Ishikawa (cell line): ENCODE measurements around the gene CHCHD3.

ENCODE experiments used
- CEBPB ChIP-seq: IDR thresholded peaks from 2 replicates; pipeline ENCODE4 v1.6.1; 2012
- CREB1 ChIP-seq: IDR thresholded peaks from 2 replicates; pipeline ENCODE4 v1.6.1; 2012; ENCODE audit warnings: low read depth
- EGR1 ChIP-seq: IDR thresholded peaks from 2 replicates; pipeline ENCODE4 v1.6.1; 2012
- EP300 ChIP-seq: IDR thresholded peaks from 2 replicates; pipeline ENCODE4 v1.6.1; 2012; ENCODE audit warnings: borderline replicate concordance
- FOXM1 ChIP-seq: IDR thresholded peaks from 2 replicates; pipeline ENCODE4 v1.6.1; 2012; ENCODE audit warnings: low read depth, borderline replicate concordance
- MAX ChIP-seq: IDR thresholded peaks from 2 replicates; pipeline ENCODE4 v1.6.1; 2012
- NFIC ChIP-seq: IDR thresholded peaks from 2 replicates; pipeline ENCODE4 v1.6.1; 2012
- RAD21 ChIP-seq: IDR thresholded peaks from 2 replicates; pipeline ENCODE4 v1.6.1; 2012; ENCODE audit warnings: low read depth
- TAF1 ChIP-seq: IDR thresholded peaks from 2 replicates; pipeline ENCODE4 v1.6.1; 2012; ENCODE audit warnings: low read depth, mild to moderate bottlenecking
- TCF12 ChIP-seq: IDR thresholded peaks from 2 replicates; pipeline ENCODE4 v1.6.1; 2012; ENCODE audit warnings: low read depth
- TEAD4 ChIP-seq: IDR thresholded peaks from 2 replicates; pipeline ENCODE4 v1.6.1; 2012
- YY1 ChIP-seq: IDR thresholded peaks from 2 replicates; pipeline ENCODE4 v1.6.1; 2012; ENCODE audit warnings: low read depth
- ZBTB7A ChIP-seq: IDR thresholded peaks from 2 replicates; pipeline ENCODE4 v1.6.1; 2012; ENCODE audit warnings: low read depth
- TF ChIP-seq, protein P1 (sequence below): IDR thresholded peaks from 2 replicates; pipeline ENCODE4 v1.6.1; 2012; ENCODE audit warnings: low read depth, mild to moderate bottlenecking
- TF ChIP-seq, protein P2 (sequence below): IDR thresholded peaks from 2 replicates; pipeline ENCODE4 v1.6.1; 2012

Gene CHCHD3

DNA sequence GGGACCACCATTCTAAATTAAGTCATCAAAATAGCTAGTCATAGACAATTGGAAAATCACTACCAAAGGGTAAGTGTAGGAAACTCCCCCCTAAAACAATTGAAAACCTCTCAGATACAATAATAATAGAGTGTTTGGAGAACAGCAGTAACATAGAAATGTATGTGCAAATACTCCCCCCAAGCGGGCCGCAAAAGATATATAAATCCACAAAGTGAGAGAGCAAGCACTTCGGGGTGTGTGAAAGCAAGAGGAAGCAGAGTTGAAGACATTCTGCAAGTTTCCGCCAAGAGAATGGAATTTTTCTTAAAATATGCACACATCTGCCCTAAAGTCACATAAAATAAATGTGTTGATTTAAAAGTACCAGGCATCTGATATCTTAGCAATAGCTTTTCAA is 33.3 kb downstream of the CHCHD3 start:
- TF ChIP-seq, protein P1, sequence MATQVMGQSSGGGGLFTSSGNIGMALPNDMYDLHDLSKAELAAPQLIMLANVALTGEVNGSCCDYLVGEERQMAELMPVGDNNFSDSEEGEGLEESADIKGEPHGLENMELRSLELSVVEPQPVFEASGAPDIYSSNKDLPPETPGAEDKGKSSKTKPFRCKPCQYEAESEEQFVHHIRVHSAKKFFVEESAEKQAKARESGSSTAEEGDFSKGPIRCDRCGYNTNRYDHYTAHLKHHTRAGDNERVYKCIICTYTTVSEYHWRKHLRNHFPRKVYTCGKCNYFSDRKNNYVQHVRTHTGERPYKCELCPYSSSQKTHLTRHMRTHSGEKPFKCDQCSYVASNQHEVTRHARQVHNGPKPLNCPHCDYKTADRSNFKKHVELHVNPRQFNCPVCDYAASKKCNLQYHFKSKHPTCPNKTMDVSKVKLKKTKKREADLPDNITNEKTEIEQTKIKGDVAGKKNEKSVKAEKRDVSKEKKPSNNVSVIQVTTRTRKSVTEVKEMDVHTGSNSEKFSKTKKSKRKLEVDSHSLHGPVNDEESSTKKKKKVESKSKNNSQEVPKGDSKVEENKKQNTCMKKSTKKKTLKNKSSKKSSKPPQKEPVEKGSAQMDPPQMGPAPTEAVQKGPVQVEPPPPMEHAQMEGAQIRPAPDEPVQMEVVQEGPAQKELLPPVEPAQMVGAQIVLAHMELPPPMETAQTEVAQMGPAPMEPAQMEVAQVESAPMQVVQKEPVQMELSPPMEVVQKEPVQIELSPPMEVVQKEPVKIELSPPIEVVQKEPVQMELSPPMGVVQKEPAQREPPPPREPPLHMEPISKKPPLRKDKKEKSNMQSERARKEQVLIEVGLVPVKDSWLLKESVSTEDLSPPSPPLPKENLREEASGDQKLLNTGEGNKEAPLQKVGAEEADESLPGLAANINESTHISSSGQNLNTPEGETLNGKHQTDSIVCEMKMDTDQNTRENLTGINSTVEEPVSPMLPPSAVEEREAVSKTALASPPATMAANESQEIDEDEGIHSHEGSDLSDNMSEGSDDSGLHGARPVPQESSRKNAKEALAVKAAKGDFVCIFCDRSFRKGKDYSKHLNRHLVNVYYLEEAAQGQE, result no peak
- no peak for TF ChIP-seq EGR1
- no peak for TF ChIP-seq ZBTB7A
- TF ChIP-seq RAD21, result no peak
- TF ChIP-seq TCF12, result no peak

GRCh38 chr7:133047321-133047720 is 34.6 kb downstream of the CHCHD3 start:
- no peak for TF ChIP-seq ZBTB7A

DNA sequence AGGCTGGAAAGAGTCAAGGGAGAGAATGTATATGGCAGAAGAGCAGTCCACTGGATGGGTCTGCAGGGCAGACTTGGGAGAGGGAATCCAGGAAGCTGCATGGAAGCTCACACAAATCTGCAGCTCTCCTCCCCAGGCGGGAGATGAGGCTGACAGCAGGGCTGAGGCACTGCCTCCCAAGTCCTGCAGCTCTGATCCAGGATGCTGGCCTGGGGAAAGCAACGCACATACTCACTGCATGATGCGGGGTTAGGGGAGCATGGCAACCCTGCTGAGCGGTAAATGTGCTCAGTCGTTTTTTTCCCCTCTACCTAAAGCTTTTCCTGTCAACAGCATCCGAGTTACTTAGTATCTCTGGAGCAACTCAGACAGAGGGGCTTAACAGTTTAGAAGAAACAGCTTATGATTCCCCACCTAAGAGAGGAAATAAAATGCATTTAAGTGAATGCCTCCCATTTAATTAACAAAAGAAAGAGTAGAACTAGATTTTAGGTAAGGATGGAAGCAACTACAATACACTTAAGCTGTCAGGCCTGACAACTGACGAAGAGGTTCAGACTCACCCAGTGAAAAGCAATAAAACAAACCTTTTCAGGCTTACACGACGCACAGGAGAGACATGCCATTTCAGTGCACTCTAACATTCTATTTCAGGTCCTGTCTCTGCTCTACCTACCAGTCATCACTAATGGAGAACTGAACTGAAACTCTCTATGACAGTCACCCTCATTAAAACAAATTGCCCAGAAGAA is 37.0 kb downstream of the CHCHD3 start:
- TF ChIP-seq MAX (no peak), TCF12 (no peak), ZBTB7A (no peak), YY1 (no peak), EP300 (no peak), TAF1 (no peak), NFIC (no peak), TEAD4 (no peak), RAD21 (no peak), CEBPB (no peak), EGR1 (no peak), CREB1 (no peak), FOXM1 (no peak)
- TF ChIP-seq, protein P1, result no peak
- TF ChIP-seq, protein P2, sequence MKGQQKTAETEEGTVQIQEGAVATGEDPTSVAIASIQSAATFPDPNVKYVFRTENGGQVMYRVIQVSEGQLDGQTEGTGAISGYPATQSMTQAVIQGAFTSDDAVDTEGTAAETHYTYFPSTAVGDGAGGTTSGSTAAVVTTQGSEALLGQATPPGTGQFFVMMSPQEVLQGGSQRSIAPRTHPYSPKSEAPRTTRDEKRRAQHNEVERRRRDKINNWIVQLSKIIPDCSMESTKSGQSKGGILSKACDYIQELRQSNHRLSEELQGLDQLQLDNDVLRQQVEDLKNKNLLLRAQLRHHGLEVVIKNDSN, result no peak

DNA sequence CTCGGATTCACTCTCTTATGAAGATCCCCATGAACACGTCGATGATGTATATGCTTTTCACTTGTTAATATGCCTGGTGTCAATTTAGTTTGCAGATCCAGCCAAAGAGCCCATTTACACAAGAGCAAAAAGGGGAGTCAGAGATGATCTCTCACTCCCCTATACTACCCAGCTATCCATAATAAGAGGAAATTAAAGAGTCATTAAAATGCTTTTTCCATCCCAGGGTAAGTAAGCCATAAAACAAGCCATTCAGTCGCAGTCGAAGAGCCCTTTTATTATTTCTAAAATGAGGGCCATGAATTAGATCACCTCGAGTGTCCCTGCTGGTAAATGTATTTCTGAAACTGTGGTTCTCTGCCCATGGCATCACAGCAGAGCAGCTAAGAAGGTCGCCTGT is 41.2 kb downstream of the CHCHD3 start:
- TF ChIP-seq, protein P2, result no peak
- TF ChIP-seq RAD21, result no peak
- TF ChIP-seq FOXM1, result no peak
- no peak for TF ChIP-seq MAX
- TF ChIP-seq EP300, result no peak
- no peak for TF ChIP-seq YY1
- no peak for TF ChIP-seq ZBTB7A
- no peak for TF ChIP-seq TCF12
- no peak for TF ChIP-seq TEAD4
- TF ChIP-seq, protein P1, result no peak
- no peak for TF ChIP-seq CREB1
- no peak for TF ChIP-seq CEBPB
- TF ChIP-seq EGR1, result no peak
- TF ChIP-seq NFIC, result no peak
- TF ChIP-seq TAF1, result no peak

- TF ChIP-seq EP300, result no peak
- no peak for TF ChIP-seq FOXM1
- TF ChIP-seq EGR1, result no peak
- no peak for TF ChIP-seq RAD21
- TF ChIP-seq, protein P2, result no peak
These were observed 41.7 kb downstream of the CHCHD3 start for GRCh38 chr7:133040178-133040577.
